Renal pelvis (tissue), 4 donors: ENCODE measurements around the gene XPO6. TPM values are rescaled to one million over a fixed set of nuclear protein-coding genes. Genes with fewer than 3 reads are reported as not detected.

ENCODE experiments used
- DNase-seq: peaks from one replicate; pipeline ENCODE4 v3.0.0-alpha.2; 2013
- polyA plus RNA-seq, 3 donors: library from polyadenylated mRNA; unstranded; fragments of 120-200 nt; gene quantifications; one replicate each; pipeline ENCODE4 v1.2.1, GENCODE V29; 2013; ENCODE audit not compliant: insufficient read length in 3 of 3

XPO6 gene
- polyA plus RNA-seq, 3 donors: 79.8 to 103 (median 98.9) TPM

DNA sequence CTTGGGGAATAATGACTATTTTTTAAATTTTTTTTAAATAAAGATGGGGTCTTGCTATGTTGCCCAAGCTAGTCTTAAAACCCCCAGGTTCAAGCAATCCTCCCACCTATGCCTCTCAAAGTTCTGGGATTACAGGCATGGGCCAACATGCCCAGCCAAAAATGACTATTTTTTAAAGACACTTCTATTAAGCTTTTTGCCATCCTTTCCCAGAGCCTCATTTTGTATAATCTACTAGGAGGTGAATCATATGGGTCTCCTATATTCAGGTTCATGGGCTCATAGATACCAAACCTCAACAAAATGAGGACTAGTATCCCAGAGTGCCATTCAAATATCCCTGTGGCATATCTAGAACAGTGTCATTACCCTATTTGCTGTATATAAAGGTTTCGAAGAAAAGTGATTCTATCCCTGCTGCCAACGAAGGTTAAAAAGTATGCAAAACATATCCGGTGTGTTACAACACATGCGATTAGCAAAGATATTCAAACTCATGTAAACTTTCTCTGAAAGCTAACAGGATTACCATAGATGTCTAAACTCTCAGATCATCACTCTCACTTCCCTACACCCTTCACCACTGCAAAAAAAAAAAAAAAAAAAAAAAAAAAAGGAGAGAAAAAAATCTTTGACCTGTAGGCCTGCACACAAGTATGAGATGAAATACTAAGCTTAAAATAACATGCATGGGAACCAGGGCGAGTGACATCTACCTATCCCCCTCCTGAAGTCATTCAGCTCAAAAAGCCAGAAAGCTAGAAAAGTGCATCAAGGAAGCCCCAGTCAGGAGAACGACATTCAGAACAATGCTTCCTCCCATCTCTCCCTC lies 23.5 kb downstream of the XPO6 start:
- no peak for DNase-seq

- DNase-seq: no peak
These were observed 24.2 kb downstream of the XPO6 start for GRCh38 chr16:28187595-28188004.

- DNase-seq: no peak
These were observed 25.0 kb downstream of the XPO6 start for GRCh38 chr16:28186752-28187151.

- no peak for DNase-seq
These were observed 26.1 kb downstream of the XPO6 start for GRCh38 chr16:28185696-28186095.

- DNase-seq: no peak
These were observed 27.1 kb downstream of the XPO6 start for GRCh38 chr16:28184625-28185024.

- no peak for DNase-seq
These were observed 27.8 kb downstream of the XPO6 start for GRCh38 chr16:28183930-28184329.

DNA sequence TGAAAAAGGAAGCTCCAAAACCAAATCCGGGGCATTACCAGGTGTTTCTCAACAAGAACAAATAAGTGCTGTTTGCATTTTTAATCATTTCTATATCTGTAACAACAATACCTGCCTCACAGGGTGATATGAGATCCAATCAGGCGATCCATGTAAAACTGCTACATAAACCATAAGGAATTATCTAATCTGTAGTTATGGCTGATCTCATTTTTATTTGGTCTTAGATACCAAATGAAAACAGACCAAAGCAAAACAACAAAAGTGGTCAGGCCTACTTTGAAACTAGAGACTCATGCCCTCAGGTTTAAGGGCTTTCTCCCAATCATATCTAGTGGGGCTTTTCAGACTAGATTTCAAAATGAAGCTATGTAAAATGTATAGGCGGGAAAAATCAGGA lies 28.3 kb downstream of the XPO6 start:
- no peak for DNase-seq

GRCh38 chr16:28182801-28183200 lies 29.0 kb downstream of the XPO6 start:
- no peak for DNase-seq

DNA sequence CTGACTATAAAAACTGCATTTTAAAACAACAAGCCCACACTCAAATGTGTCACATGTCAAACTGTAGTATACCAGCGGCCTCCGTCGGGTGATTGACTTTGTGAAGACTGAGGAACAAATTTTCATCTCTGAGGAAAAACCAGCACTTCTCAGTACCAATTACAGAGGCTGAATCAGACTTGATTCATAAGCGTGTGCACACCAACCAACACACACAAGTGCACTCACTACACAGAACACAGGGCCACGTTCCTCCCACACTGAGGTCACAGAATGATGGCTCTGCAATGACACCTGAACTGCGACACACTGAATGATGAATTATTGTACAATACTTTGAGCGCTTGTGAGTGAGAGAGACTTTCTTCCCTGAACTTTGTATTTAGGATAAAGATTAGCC lies 29.6 kb downstream of the XPO6 start:
- no peak for DNase-seq

DNA sequence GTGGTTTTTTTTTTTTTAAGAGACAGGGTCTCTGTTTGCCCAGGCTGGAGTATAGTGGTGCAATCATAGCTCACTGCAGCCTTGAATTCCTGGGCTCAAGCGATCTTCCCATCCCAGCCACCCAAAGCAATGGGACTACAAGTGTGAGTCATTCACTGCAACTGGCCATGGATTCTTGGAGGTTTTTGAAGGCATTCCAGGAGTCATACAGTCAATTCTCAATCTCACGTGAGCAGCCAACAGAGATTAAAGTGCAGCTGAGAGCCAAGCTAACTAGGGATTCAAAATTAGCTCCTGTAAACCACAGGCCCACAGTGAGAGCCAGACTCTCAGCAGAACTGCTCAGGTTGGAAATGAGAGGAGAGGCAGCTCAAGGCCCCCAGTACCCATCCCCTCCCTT lies 30.2 kb downstream of the XPO6 start:
- DNase-seq: no peak

DNA sequence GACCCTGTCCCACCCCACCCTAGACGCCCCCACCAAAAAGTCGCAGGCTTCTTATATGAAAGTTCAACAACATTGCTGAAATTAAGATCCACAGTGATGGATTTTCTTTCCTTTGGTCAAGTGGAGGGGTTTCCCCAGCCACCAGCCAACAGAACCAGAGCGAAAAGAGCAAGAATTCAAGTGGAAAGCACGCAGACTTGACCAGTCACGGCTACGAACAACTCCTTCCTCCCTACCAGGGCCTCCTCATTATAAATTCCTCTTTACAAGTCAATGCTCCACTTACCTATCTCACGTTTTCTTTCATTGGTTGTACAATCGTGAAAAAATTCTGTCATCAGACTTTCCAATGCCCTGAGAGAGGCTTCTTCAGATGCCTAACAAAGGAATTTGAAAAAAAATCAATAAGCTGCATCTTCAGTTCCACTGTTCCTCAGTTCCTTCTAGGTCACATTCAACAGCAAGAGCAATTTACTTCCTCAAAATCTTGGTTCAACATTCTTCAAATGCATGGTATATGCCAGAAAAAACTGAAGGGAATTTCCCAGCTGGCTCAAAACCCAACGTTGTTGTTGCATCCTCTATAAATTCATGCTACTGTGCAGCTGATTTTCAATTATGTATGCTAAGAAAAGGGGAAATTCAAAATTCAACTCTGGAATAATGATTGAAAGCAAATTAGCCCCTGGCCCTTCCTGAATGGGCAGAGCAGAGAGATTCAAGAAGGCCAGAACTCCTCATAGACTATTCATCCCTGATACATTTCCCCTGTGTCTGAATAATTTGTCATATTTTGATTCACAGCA lies 30.9 kb downstream of the XPO6 start:
- DNase-seq: no peak

- no peak for DNase-seq
These were observed 32.4 kb downstream of the XPO6 start for GRCh38 chr16:28179354-28179753.

DNA sequence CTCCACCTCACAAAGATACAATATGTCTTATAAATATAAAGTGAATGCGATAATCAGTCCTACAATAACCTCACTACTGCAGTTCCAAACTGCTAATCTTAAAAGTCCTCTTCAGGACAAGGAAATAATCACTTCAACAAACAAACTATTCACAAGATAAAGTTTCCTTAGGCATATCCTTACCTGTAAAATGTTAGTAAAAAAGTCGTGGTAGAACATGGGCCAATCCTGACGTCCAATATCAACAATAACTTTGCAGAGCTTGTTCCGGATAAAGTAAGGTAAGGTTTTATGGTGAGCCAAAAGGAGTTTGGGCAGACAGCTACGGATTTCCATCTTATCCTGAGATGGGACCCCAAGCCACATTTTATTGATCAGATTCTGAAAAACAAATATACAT lies 36.0 kb downstream of the XPO6 start:
- DNase-seq: no peak

DNA sequence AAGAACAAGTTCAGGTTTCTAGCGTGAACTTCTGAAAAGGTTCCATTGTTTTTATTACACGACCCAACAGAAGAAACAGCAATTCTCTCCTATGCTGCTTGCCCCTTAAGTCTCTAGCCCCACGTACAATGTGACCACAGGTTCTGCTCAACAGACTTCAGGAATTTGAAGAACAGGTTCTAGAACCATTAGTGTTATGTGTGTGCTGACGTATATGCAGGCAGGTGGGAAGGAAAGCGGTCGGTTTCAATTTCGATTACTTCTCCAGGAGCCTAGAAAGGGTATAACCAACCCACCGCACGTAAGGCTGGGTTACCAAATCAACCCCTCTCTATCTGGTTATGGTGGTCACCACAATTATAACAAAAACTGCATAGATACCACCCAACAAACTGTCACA lies 39.4 kb downstream of the XPO6 start:
- DNase-seq: no peak

- no peak for DNase-seq
These were observed 39.9 kb downstream of the XPO6 start for GRCh38 chr16:28171816-28172215.

DNA sequence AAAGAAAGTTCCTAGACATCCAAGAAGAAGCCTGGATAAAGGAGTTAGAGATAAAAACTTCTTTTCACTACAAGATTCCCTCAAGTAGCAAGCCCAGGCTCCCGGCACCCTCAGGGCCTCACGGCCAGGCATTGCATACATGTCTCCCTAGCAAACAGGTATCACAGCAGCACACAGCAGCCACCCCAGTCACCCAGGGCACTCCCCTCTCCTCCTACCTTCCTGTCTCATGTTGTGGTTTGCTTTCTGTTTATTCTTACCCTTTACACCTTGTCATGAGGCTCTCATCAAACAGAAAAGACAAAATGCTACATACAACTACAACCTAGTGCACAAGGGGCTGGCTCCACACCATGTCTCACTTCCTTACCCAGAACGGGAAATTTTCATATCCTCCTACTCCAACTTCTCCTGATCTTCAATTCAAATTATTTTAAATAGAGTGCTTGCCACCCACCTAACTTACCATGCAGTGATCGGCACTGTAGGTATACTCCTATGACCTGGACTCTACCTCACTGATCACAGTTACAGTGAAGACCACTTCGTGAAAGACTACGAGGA lies 42.7 kb downstream of the XPO6 start:
- no peak for DNase-seq

GRCh38 chr16:28167730-28168129 lies 44.0 kb downstream of the XPO6 start:
- no peak for DNase-seq

GRCh38 chr16:28167221-28167620 lies 44.5 kb downstream of the XPO6 start:
- DNase-seq: no peak

DNA sequence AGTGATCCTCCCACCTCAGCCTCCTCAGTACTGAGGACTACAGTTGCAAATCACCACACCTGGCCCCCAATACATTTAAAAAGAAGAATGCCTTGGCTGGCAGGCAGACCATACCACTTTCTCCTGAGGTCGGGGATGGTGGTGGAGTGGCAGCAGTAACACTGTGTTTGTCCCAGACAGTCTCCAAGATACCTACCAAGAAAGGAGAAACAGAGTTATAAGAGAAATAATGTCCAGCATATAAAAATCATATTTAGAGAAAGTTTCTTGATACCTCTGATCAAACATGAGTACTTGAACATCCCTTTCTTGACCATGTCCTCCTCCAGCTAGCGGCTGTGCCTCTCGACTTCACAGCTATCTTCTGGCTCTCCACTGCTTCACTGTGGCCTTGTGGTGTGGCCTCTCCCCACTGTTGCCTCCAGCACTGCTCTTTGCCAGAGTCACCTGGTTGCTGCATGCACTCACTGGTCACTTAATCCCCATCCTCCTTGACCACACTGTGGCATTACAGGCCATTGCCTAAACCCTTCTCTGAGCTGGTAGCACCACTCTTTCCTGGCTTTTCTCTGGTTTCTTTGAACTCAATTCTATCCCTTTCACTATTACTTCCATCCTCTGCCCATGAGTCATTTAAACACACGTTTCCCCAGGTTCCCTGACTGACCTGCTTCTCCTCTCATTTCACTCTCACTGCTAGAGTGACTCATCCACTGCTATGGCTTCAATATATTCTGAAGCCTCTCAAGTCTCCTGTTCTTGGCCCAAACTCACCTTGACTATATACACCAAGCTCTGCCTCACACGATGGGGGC lies 45.2 kb downstream of the XPO6 start:
- no peak for DNase-seq

GRCh38 chr16:28165598-28165997 lies 46.2 kb downstream of the XPO6 start:
- no peak for DNase-seq

DNA sequence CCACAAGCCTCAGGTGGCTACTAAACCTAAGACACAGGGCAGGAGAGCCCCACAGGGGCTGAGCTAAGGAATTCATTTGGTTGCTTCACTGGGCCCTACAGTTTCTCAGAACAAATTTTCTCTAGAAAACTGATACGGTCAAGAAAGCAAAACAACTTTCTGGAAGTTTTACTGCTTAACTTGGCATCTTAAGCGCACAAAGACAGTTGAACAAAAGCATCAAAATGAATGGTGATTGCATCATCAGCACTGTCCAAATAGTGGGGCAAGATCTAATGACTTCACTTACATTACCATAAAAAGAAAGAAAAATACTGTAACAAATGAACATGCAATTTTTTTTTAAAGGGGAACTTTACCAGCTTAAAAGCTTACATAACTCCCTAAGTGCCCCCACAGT lies 47.6 kb downstream of the XPO6 start:
- DNase-seq: no peak

DNA sequence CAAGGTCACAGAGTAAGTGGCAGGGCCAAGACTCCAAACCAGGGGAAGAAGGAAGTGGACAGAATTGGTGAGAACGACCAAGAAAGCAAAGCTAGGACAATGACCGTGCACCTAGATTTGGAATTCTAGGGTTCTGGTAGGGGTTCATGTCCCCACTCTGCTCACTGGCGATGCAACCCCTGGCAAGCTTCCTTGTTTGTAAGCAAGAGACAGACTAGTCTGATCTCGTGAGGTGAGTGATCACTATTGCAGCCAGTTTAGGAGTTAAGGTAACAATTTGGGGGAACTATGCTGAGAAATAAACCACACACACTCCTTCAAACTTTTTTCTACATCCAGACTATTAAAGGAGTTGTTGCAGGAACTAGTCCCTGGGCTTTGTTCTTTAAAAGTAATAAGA lies 48.1 kb downstream of the XPO6 start:
- DNase-seq: no peak
